ENCODE data around the gene KLK8. TPM values are rescaled to one million over a fixed set of nuclear protein-coding genes. Genes with fewer than 3 reads are reported as not detected.

Gene KLK8
- total and polyA plus RNA-seq, 4 donors: not detected

DNA sequence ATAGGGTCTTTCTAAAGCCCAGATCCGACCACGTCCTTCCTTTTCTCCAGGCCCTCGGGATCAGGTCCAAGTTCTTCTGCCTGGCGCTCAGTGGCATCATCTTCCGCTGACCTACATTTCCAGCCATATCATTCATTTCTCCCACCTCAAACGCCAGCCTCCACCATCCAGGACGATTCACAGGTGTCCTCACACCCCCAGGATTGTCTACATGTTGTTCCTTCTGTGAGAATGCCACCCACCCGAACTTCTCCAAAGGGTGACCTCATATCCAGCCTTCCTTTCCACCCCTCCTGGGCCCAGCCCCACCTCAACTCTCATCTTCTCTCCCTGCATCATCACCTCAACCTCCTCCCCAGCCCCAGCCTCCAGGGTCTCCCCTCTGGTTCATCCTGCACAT, 43.8 kb downstream of the KLK8 start:
- no peak overlapping the region for H3K27ac ChIP-seq (ENCODE audit: low read depth in 1 of 2, low read length in 2 of 2)
- H3K4me3 ChIP-seq (ENCODE audit: low read depth in 1 of 3, low read length in 3 of 3): no peak overlapping the region
- DNase-seq (ENCODE audit: low spot score): no peak
- no peak for TF ChIP-seq SP1 (IDR thresholded peaks at IDR 0.05)
- TF ChIP-seq, protein P1, sequence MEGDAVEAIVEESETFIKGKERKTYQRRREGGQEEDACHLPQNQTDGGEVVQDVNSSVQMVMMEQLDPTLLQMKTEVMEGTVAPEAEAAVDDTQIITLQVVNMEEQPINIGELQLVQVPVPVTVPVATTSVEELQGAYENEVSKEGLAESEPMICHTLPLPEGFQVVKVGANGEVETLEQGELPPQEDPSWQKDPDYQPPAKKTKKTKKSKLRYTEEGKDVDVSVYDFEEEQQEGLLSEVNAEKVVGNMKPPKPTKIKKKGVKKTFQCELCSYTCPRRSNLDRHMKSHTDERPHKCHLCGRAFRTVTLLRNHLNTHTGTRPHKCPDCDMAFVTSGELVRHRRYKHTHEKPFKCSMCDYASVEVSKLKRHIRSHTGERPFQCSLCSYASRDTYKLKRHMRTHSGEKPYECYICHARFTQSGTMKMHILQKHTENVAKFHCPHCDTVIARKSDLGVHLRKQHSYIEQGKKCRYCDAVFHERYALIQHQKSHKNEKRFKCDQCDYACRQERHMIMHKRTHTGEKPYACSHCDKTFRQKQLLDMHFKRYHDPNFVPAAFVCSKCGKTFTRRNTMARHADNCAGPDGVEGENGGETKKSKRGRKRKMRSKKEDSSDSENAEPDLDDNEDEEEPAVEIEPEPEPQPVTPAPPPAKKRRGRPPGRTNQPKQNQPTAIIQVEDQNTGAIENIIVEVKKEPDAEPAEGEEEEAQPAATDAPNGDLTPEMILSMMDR (IDR thresholded peaks at IDR 0.05; ENCODE audit: low read depth, low read length, missing input control): no peak
- TF ChIP-seq, protein P2, sequence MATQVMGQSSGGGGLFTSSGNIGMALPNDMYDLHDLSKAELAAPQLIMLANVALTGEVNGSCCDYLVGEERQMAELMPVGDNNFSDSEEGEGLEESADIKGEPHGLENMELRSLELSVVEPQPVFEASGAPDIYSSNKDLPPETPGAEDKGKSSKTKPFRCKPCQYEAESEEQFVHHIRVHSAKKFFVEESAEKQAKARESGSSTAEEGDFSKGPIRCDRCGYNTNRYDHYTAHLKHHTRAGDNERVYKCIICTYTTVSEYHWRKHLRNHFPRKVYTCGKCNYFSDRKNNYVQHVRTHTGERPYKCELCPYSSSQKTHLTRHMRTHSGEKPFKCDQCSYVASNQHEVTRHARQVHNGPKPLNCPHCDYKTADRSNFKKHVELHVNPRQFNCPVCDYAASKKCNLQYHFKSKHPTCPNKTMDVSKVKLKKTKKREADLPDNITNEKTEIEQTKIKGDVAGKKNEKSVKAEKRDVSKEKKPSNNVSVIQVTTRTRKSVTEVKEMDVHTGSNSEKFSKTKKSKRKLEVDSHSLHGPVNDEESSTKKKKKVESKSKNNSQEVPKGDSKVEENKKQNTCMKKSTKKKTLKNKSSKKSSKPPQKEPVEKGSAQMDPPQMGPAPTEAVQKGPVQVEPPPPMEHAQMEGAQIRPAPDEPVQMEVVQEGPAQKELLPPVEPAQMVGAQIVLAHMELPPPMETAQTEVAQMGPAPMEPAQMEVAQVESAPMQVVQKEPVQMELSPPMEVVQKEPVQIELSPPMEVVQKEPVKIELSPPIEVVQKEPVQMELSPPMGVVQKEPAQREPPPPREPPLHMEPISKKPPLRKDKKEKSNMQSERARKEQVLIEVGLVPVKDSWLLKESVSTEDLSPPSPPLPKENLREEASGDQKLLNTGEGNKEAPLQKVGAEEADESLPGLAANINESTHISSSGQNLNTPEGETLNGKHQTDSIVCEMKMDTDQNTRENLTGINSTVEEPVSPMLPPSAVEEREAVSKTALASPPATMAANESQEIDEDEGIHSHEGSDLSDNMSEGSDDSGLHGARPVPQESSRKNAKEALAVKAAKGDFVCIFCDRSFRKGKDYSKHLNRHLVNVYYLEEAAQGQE (IDR thresholded peaks at IDR 0.05): no peak
- no peak for TF ChIP-seq FOXA1 (IDR thresholded peaks at IDR 0.05)
- TF ChIP-seq, protein P3, sequence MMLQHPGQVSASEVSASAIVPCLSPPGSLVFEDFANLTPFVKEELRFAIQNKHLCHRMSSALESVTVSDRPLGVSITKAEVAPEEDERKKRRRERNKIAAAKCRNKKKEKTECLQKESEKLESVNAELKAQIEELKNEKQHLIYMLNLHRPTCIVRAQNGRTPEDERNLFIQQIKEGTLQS (IDR thresholded peaks at IDR 0.05): no peak
- no peak for TF ChIP-seq HNF4A (conservative IDR thresholded peaks at IDR 0.05)
- TF ChIP-seq, protein P4, sequence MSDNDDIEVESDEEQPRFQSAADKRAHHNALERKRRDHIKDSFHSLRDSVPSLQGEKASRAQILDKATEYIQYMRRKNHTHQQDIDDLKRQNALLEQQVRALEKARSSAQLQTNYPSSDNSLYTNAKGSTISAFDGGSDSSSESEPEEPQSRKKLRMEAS (IDR thresholded peaks at IDR 0.05): no peak
- no peak for TF ChIP-seq TAF1 (conservative IDR thresholded peaks at IDR 0.05)
- no peak for TF ChIP-seq YY1 (IDR thresholded peaks at IDR 0.05)
- TF ChIP-seq EGR1 (IDR thresholded peaks at IDR 0.05; ENCODE audit: low read depth in 2 of 2): no peak
- no peak for TF ChIP-seq HNF4G (IDR thresholded peaks at IDR 0.05)
- TF ChIP-seq RXRA (IDR thresholded peaks at IDR 0.05): no peak
- TF ChIP-seq GABPA (IDR thresholded peaks at IDR 0.05 in 1 of 2, conservative IDR thresholded peaks at IDR 0.05 in 1 of 2): no peak
- no peak for TF ChIP-seq JUND (IDR thresholded peaks at IDR 0.05)
- TF ChIP-seq RAD21 (IDR thresholded peaks at IDR 0.05): no peak
- no peak for TF ChIP-seq FOXA2 (IDR thresholded peaks at IDR 0.05)
- TF ChIP-seq NR2F2 (IDR thresholded peaks at IDR 0.05): no peak
- TF ChIP-seq, protein P5, sequence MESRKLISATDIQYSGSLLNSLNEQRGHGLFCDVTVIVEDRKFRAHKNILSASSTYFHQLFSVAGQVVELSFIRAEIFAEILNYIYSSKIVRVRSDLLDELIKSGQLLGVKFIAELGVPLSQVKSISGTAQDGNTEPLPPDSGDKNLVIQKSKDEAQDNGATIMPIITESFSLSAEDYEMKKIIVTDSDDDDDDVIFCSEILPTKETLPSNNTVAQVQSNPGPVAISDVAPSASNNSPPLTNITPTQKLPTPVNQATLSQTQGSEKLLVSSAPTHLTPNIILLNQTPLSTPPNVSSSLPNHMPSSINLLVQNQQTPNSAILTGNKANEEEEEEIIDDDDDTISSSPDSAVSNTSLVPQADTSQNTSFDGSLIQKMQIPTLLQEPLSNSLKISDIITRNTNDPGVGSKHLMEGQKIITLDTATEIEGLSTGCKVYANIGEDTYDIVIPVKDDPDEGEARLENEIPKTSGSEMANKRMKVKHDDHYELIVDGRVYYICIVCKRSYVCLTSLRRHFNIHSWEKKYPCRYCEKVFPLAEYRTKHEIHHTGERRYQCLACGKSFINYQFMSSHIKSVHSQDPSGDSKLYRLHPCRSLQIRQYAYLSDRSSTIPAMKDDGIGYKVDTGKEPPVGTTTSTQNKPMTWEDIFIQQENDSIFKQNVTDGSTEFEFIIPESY (IDR thresholded peaks at IDR 0.05): no peak
- no peaks in the 10 kb centered on the region for H3K36me3 ChIP-seq (ENCODE audit: control insufficient read depth in 4 of 4, insufficient read depth in 3 of 4, low read depth in 1 of 4, low read length in 3 of 4)
- H3K4me1 ChIP-seq (ENCODE audit: control insufficient read depth in 4 of 4, insufficient read depth in 4 of 4, low read length in 3 of 4): no peaks in the 10 kb centered on the region
- peaks cover 0 to 5% (median 1%) of the 10 kb centered on the region in 4 donors for H3K27me3 ChIP-seq (ENCODE audit: control insufficient read depth in 4 of 4, insufficient read depth in 4 of 4, low read length in 3 of 4)
- H3K9ac ChIP-seq (ENCODE audit: low read depth in 1 of 2, low read length in 2 of 2): no peak overlapping the region
- H3K9me3 ChIP-seq (ENCODE audit: control insufficient read depth in 4 of 4, low read length in 3 of 4): peaks cover 0 to 7% (median 0%) of the 10 kb centered on the region in 4 donors
- WGBS: 64% methylated on average over 8 of the region's 8 CpGs

All from liver (tissue), 9 donors.